ENCODE measurements around the gene SETD2. TPM values are rescaled to one million over a fixed set of nuclear protein-coding genes. Genes with fewer than 3 reads are reported as not detected.

The SETD2 gene
- polyA plus RNA-seq, 3 donors, result 3.1 to 22.4 (median 7.5) TPM

DNA sequence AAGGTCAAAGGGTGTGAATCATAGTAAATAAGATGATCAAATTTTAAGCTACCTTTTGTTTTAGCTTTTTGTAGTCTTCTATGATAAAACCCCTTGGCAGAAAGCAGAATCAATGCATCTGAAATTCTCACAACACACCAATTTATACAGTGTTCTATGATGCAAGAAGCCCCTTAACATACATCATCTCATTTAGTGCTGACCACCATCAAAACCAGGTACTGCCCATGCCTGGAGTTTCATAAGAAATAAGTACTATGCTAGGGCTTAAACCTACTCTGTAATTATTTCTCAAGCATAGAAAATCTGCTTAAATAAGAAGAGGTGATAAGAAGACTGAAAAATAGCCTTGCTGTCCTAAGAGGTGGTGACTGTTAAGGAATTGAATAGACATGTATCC lies 116.8 kb downstream of the SETD2 start:
- Histone ChIP-seq H3K27me3 (ENCODE audit: control insufficient read depth in 2 of 2, insufficient read depth in 2 of 2, low read length in 2 of 2) (no peaks in the 10 kb centered on the region), H3K27ac (ENCODE audit: low read depth in 1 of 2, low read length in 2 of 2) (no peak overlapping the region), H3K9ac (ENCODE audit: insufficient read depth, low read length, poor library complexity, severe bottlenecking) (no peak overlapping the region), H3K36me3 (replicated peaks in 1 of 2; ENCODE audit: control insufficient read depth in 1 of 2, insufficient read depth in 2 of 2, low read length in 2 of 2) (peaks cover 31 to 46% of the 10 kb centered on the region in 2 donors), H4K20me1 (ENCODE audit: insufficient read depth, low read length) (peaks cover 42% of the 10 kb centered on the region), H2AFZ (ENCODE audit: insufficient read depth, low read depth, low read length, poor library complexity, severe bottlenecking) (no peak overlapping the region), H3K9me3 (replicated peaks in 1 of 2; ENCODE audit: control insufficient read depth in 1 of 2, insufficient read depth in 1 of 2, low read length in 2 of 2) (no peaks in the 10 kb centered on the region), H3K4me2 (replicated peaks; ENCODE audit: extremely low read depth, low read length, poor library complexity, severe bottlenecking) (no peak overlapping the region), H3K79me2 (ENCODE audit: insufficient read depth, low read length) (peaks cover 14% of the 10 kb centered on the region), H3K4me1 (ENCODE audit: control insufficient read depth in 1 of 2, insufficient read depth in 2 of 2, low read length in 2 of 2) (peaks cover 5 to 10% of the 10 kb centered on the region in 2 donors), H3K4me3 (replicated peaks in 1 of 3; ENCODE audit: low read depth in 2 of 3, low read length in 3 of 3) (no peak overlapping the region)
- TF ChIP-seq, protein P1, sequence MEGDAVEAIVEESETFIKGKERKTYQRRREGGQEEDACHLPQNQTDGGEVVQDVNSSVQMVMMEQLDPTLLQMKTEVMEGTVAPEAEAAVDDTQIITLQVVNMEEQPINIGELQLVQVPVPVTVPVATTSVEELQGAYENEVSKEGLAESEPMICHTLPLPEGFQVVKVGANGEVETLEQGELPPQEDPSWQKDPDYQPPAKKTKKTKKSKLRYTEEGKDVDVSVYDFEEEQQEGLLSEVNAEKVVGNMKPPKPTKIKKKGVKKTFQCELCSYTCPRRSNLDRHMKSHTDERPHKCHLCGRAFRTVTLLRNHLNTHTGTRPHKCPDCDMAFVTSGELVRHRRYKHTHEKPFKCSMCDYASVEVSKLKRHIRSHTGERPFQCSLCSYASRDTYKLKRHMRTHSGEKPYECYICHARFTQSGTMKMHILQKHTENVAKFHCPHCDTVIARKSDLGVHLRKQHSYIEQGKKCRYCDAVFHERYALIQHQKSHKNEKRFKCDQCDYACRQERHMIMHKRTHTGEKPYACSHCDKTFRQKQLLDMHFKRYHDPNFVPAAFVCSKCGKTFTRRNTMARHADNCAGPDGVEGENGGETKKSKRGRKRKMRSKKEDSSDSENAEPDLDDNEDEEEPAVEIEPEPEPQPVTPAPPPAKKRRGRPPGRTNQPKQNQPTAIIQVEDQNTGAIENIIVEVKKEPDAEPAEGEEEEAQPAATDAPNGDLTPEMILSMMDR (IDR thresholded peaks at IDR 0.05), result no peak
- no peaks in the 10 kb centered on the region for H3K27me3 Mint-ChIP-seq (ENCODE audit: low read depth in 3 of 3)
- H3K27ac Mint-ChIP-seq, result peak overlapping the region in 1 of 7 donors; percentile 43
- H3K4me3 Mint-ChIP-seq, result no peak overlapping the region
- H3K9me3 Mint-ChIP-seq, result no peaks in the 10 kb centered on the region
- peaks cover 18 to 42% of the 10 kb centered on the region in 2 donors for H3K36me3 Mint-ChIP-seq
- intact Hi-C loops (cut with micrococcal nuclease), result no loop called here
- DNase-seq, result no peak
- H3K4me1 Mint-ChIP-seq, result peaks cover 7% of the 10 kb centered on the region

DNA sequence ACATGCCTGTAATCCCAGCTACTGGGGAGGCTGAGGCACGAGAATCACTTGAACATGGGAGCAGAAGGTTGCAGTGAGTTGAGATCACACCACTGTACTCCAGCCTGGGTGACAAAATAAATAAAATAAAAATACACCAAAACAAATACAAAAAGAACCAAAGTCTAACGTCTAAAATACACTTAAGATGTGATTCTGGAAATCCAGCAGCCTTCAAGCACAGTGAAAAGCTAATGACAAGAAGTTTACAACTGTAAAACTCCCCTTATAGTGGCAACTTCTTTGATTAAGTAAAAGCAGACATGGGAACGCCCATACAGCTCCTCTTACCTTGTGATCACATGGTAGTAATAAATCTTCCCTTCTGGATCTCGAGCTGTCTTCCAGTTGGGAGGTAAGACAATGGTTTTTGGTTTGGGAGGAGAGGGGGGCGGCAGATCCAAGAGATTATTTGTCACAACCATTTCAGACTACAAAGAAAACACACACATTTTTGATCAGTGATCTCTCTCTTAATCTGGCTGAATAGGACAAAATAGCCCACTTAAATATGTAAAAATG lies 121.6 kb downstream of the SETD2 start:
- peak overlapping the region in 3 of 7 donors; percentile 29 to 55 (median 45) for H3K27ac Mint-ChIP-seq
- 67% methylated on average over 1 of the region's 5 CpGs for WGBS (ENCODE audit: insufficient coverage)
- no peaks in the 10 kb centered on the region for H3K9me3 ChIP-seq (replicated peaks in 1 of 2; ENCODE audit: control insufficient read depth in 1 of 2, insufficient read depth in 1 of 2, low read length in 2 of 2)
- TF ChIP-seq, protein P1 (IDR thresholded peaks at IDR 0.05), result no peak
- H3K4me3 Mint-ChIP-seq, result no peak overlapping the region
- peaks cover 18% of the 10 kb centered on the region for H4K20me1 ChIP-seq (ENCODE audit: insufficient read depth, low read length)
- H3K4me3 ChIP-seq (replicated peaks in 1 of 3; ENCODE audit: low read depth in 2 of 3, low read length in 3 of 3), result no peak overlapping the region
- H3K9me3 Mint-ChIP-seq, result peaks cover 0 to 3% (median 0%) of the 10 kb centered on the region in 7 donors
- DNase-seq, result no peak
- H3K4me1 Mint-ChIP-seq, result no peaks in the 10 kb centered on the region
- H3K27ac ChIP-seq (ENCODE audit: low read depth in 1 of 2, low read length in 2 of 2), result no peak overlapping the region
- peaks cover 66 to 89% of the 10 kb centered on the region in 2 donors for H3K36me3 ChIP-seq (replicated peaks in 1 of 2; ENCODE audit: control insufficient read depth in 1 of 2, insufficient read depth in 2 of 2, low read length in 2 of 2)
- H3K4me1 ChIP-seq (ENCODE audit: control insufficient read depth in 1 of 2, insufficient read depth in 2 of 2, low read length in 2 of 2), result no peaks in the 10 kb centered on the region
- H3K9ac ChIP-seq (ENCODE audit: insufficient read depth, low read length, poor library complexity, severe bottlenecking), result no peak overlapping the region
- no peaks in the 10 kb centered on the region for H3K27me3 ChIP-seq (ENCODE audit: control insufficient read depth in 2 of 2, insufficient read depth in 2 of 2, low read length in 2 of 2)
- intact Hi-C loops (cut with micrococcal nuclease), result no loop called here
- H3K4me2 ChIP-seq (replicated peaks; ENCODE audit: extremely low read depth, low read length, poor library complexity, severe bottlenecking), result no peak overlapping the region
- H3K36me3 Mint-ChIP-seq, result peaks cover 52 to 80% of the 10 kb centered on the region in 2 donors
- H3K27me3 Mint-ChIP-seq (ENCODE audit: low read depth in 3 of 3), result no peaks in the 10 kb centered on the region
- H2AFZ ChIP-seq (ENCODE audit: insufficient read depth, low read depth, low read length, poor library complexity, severe bottlenecking), result no peak overlapping the region
- H3K79me2 ChIP-seq (ENCODE audit: insufficient read depth, low read length), result no peaks in the 10 kb centered on the region
